Measurements from ENCODE around the gene ATP6V1G3. TPM values are rescaled to one million over a fixed set of nuclear protein-coding genes. Genes with fewer than 3 reads are reported as not detected.

ATP6V1G3 gene
- total RNA-seq, 1 donor from 2014 or later, result not detected

Other genes starting within 250 kb of the ATP6V1G3 start
- gene PTPRC, start 98.4 kb upstream of the ATP6V1G3 start, total RNA-seq, result 0.29 TPM in 1 of 2 replicates, not detected in the other

Measured in kidney epithelial cell (primary cell).